Stimulated activated CD4-positive, alpha-beta T cell treated with anti-CD3 and anti-CD28 coated beads, TNF-alpha, amount 100 ng/mL, for 24 hours (primary cell): Measurements from ENCODE around the gene NCF2.
A peak's percentile ranks its signal among the peaks of the same experiment; 100 is the strongest.
"Not testable (repeated sequence)": the region's sequence is repeated elsewhere in the genome, so short reads cannot be mapped to it uniquely, and the experiment has no call there.

ENCODE experiments used
- DNase-seq, 3 experiments: peaks; one replicate each; pipeline ENCODE4 v3.0.0-alpha.2; 2020; ENCODE audit warnings: low read depth in 3 of 3

Gene NCF2, protein sequence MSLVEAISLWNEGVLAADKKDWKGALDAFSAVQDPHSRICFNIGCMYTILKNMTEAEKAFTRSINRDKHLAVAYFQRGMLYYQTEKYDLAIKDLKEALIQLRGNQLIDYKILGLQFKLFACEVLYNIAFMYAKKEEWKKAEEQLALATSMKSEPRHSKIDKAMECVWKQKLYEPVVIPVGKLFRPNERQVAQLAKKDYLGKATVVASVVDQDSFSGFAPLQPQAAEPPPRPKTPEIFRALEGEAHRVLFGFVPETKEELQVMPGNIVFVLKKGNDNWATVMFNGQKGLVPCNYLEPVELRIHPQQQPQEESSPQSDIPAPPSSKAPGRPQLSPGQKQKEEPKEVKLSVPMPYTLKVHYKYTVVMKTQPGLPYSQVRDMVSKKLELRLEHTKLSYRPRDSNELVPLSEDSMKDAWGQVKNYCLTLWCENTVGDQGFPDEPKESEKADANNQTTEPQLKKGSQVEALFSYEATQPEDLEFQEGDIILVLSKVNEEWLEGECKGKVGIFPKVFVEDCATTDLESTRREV

DNA sequence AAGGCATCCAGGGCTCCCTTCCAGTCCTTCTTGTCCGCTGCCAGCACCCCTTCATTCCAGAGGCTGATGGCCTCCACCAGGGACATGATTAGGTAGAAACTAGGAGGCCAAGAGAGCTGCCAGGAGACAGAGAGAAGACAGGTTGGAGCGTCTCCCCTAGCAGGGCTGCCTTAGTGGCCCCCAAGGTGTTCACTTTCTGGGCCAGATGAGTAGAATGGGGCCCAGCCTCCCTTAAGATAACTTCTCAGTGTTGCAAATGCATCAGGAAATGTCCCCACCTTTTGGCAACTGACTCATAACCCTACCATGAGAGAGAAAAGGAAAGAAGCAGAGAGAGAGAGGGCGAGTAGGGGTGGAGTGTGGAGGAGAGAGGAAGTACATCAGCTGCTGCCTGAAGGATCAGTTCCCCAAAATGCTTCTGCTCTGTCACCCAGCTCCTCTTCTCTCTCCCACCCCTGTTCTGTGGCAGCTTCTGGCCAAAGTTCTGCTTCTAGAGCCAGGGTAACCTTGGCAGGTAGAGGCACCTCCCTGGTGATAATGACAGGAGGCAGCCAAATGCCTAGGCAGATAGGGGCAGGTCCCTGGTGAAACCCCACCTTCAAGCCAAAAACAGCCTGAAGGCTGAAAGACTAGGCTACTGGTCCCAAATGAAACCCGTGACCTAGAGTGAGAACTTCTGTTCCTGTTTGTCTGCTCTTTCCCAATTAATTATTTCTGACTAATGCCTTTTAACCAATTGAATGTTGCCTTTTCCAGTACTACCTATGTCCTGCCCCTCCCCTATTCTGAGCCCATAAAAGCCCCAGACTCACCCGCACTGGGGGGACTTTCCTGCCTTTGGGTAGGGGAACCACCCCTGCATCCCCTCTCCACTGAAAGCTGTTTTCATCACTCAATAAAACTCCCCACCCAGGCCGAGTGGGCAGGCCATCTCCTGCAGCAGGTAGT is at the start of gene NCF2:
Gene NCF2 (minus strand): TSS at position 216 of the 948 bp plus-strand sequence. CDS start 130 bp downstream, at position 86.
- DNase-seq, result peak in 1 of 3 experiments; percentile 21

DNA sequence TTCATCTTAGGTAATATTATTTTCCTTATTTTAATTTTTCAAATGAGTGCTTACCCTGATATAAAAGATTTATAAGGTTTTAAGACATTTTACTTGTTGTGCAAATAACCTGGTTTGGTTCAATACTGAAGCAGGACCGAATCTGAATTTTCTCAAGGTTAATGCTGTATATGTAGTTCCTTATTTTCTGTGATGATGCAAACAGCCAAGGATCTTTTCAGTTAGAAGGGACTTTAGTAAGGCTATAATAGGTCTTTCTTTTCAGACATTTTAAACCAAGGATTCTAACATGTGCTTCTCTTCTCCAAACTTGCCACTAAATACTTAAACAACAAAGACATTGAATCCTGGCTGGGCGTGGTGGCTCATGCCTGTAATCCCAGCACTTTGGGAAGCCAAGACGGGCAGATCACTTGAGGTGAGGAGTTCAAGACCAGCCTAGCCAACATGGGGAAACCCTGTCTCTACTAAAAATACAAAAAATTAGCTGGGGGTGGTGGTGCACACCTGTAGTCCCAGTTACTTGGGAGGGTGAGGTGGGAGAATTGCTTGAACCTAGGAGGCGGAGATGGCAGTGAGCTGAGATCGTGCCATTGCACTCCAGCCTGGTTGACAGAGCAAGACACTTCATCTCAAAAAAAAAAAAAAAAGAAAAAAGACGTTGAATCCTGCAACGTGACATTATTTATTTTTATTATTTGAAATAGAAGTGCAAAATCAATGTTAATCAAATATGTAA is 48.6 kb upstream of the NCF2 start:
- no peak for DNase-seq

DNA sequence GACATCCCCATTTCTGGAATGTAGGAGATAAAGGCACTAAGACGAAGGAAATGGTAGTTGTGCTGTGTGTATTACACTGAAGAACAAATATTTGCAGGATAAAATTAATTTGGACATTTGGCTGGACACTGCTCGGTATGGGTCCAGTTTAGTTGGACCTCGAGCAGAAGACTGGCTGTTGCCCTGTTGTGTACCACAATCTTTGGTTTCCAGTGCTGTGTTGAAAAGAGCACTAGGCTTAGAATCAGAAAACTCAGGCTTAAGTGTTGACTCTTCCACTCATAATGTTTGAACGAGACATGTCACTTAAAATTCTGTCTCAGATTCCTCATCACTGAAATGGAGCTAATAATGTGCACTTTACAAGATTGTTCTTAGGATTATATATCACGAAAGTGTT is 46.5 kb upstream of the NCF2 start:
- no peak for DNase-seq

DNA sequence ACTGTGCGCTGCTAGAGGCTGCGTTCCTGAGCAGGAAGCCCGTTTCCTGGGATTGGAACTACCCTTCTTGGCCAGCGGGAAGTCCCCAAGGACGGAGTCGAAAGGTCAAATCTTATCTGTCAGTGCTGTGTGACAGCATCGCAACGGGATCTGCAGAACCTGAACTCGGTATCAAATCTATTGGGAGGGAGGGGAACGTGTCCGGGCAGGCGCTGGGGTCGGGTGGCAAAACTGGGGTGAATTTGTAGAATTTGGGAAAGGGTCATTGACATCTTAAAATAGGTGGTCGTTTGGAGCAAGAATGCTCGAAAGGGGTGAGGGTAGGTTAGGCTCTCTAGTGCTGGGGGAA is 46.0 kb upstream of the NCF2 start:
- no peak for DNase-seq

DNA sequence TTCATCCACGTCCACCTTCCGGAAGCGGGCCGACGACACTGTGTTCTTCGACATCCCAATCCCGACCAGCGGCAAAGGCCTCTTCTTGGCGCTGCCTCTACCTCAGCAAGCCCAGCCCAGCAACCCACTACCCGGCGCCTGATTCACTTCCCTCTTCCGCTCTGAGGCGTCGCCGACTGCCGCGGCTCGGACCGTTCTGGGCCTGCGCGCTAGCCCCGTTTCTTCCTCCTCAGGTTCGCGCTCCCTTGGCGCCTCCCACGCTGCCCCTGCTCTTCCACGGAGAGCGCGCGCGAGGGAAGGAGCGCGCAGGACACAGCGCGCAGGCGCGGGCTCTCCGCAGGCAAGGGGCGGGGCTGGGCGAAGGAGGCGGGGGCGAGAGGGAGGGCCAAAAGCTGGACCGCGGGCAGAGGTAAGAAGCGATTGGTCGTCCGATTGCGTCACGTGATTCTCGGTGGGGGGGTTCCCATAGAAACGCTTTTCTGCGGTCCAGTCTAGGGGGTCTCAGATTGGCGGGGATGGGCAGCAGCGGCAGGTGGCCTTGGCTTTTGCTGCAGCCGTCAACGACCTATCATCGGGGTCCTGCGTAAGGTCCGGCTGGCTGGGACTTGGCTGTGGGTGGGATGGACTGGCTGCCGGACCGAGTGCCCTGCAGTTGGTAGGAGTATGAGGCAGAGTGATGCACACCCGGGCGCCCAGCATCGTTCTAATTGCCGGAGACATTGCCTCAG is 45.5 kb upstream of the NCF2 start, which contains the start of gene ARPC5:
Gene ARPC5 (minus strand): TSS at position 178 of the 728 bp plus-strand sequence. CDS start 124 bp downstream, at position 54.
- DNase-seq, result peak; percentile 93 to 97 (median 94)

DNA sequence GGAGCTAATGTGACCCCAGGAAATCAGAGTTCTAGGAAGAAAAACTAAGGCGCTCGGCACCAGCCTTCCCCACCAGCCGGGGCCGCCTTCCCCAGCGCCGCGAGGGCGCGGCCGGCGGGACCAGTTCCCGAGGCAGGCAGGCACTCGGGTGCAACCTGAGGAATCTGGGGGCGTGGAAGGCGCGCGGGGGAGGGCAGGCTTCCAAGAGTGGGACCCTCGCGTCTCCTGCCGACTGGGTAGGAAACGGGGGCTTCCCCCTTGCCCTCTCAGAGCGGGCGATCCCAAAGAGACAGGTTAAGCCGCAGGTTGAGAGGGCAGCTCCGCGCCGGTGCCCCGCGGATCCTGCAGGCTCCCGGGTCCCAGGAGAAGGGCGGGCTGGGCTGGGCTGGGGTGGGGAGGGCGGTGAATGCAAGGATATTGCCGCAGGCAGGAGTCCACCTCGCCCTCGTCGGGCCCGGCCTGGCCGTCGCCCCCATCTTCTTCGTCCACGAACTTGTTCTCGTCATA is 44.9 kb upstream of the NCF2 start:
- no peak for DNase-seq

DNA sequence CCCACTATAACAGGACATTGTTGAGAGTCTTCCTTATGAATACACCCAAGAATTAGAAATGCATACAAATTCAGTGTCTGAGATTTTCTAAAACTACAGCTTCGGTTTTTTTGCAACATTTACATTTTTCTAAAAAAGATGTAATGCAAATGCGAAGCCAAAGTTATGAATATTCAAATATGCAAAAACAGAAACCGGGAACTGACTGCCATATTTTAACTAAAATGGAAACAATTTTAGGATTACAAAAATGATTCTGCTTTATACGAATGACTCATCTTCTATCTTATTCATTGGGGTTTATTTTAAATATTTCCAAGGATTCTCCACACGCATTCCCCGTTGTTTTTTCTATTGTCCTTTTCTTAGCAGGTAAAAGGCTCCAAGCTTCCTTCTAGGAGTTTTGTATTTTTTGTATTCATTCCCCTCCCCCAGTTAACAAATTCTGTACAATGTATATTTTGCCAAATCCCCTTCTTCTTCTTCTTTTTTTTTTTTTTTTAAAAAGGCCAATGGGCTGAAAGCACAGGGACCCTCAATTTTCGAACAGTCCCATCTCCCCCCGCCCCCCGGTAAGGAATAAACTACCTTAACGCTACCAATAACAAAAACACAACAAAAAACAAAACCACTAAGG is 44.3 kb upstream of the NCF2 start:
- DNase-seq, result no peak

DNA sequence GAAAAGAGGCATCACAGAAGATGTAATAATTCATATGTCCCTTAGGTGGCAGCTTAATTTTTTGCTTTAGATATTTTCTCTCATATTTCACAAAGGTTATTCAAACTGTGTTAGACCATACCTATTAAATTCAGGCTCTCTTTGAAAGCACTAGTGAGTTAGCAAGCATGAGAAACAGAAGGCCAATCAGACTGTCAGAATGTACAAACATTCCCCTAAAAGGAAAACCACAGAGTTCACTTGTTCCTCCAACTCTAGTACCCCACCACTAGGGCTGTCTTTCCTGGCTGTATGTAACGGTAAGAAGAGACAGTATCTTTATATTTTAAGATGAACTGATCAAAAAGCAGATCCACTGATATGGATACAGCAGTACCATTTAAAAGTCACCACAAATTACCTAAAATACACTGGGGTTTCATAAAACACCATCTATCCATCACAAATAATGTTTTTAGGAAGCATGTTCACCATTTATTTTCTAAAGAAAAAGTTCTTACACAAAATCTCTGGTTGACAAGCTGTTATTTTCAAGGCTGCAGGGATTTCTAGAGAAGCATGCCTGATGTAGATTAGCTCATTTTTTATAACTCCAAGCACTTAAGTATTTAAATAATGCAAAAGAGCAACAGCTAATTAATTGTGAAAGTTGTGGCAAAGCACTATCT is 43.6 kb upstream of the NCF2 start:
- DNase-seq, result no peak

DNA sequence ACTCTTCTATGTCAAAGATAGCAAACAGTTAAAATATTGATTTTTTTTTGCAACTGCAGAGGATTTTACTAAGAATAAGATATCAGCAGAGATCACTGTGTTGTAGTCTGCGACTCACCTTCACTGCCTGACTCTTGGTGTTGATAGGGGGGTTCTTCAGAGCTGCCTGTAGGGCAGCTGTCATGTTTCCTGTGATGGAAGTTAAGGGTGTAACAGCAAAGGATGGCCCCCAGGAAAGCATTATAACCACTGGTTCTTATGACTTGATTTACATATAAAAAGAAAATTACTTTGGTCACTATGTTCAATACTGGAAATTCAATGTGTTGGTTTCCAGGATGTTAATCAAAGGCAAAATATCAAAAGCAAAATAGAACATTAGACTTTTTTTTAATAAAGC is 42.7 kb upstream of the NCF2 start:
- no peak for DNase-seq

DNA sequence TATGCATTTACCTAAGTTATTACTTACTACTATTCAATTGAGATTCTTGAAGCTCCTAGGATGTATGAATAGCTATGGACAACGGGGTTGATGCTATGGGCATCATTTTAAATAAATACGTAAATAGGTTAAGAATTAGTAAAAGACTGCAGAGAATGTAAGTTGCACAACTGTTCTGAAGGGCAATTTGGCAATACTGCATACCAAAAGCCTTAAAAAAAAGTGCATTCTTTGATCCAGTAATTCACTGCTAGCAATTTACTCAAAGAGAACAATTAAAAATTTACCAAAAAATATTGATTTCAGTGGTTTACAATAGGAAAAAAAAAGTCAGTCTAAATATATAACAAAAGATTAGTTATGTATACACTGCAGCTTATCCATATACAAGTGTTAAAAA is 41.9 kb upstream of the NCF2 start:
- DNase-seq, result no peak

DNA sequence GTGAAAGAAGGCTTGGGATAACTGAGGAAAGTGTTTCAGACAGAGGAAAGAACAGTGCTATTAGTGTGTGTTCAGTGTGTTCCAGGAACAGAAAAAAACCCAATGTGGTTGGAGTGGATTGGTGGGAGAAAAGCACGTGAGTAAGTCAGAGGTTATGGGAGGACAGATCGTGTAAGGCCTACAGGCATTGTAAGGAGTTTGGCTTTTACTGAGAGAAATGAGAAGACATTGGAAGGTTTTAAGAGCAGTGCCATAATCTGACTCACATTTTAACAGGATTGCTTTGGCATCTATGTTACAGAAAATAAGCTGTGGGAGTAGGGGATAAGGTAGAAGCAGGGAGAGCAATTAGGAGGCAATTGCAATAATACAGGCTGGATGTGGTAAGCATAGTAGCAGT is 40.5 kb upstream of the NCF2 start:
- no peak for DNase-seq

DNA sequence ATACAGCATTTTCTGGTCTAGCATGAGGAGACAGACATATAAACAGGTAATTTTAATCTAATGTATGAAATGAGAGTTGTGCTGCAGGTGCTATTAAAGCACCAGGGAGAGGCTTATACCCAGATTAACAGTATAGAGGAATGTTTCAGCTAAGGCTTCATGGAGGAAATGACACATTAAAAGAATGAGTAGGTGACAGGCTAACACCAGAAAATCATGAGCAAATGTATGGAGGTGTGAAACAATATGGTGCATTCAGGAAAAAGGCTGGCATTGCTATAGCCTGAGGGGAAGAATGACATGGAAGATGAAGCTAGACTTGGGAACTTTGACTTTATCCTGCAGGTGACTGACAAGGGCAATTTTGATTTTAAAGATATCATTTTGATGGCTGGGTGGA is 38.3 kb upstream of the NCF2 start:
- DNase-seq, result no peak

DNA sequence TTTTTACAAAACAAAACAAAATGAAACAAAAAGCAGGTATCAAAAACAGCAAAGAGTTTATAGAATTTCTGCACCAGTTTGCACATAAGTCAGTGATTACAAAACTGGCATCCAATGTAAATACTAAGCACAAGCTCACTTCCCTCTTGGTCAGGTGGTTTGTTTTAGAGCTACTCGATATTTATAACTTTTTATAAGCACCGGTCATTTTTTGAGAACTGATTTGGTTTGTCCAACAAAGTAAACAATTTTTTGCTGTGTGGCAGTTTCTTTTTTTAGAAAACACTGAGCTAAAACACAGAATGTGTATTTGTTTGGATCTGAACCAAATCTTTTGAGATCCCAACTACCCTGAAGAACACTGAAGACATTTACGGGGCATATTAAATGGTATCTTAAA is 36.0 kb upstream of the NCF2 start:
- not testable (repeated sequence) for DNase-seq

DNA sequence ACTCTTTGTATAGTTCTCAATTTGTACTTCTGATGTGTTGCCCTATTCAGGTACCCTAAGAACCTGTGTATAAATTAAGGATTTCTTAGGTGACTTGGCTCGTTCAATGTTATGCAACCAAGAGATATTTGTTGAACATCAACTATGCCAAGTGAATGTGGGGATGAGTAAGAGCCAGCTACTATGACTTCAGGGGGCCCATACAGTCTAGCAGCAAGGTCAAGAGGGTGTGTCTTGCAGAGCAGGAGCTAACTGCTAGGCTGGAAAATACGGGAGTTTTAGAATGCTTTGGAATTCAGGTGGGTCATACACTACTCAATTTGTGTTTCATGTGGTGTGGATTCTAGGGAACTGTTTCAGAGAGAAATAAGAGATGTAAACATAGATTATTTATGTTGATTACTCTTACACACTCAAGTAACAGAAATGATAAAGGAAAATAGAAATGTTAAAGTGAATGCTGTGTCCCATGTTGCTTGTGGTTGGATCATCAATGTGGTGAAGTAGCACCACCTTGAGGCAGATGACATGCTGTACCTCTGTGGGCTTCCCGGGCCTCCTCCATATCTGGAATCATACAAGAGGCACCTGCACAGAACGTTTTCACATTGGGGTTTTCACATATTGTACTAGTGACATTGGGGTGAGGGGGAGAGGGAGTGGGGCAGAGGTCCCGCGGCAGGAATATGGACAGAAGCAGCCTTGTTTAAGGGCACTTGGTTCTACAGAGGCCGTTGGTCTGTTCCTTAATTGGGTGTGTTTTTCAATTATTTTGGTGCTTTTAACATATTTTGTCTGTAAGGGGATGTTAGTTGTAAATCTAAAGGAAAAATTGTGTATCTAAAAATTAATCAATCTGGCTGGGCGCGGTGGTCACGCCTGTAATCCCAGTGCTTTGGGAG is 32.9 kb upstream of the NCF2 start:
- DNase-seq, result peak in 2 of 3 experiments; percentile 6 to 27

DNA sequence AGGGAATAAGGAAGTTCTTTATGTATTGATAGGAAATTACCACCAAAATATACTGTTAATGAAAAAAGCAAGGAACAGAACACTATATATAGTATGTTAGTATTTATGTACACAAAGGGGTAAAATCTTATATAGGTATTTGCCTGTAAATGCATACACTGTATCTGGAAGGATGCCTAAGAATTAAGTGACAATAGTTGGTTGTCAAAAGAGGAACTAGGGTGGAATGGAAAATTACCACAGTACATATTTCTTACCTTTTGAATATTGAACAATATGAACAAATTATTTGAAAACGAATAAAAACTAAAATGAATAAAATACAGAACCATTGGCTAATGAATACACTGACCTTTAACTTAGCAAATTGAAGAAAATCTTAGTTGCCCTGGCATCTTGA is 31.8 kb upstream of the NCF2 start:
- no peak for DNase-seq

DNA sequence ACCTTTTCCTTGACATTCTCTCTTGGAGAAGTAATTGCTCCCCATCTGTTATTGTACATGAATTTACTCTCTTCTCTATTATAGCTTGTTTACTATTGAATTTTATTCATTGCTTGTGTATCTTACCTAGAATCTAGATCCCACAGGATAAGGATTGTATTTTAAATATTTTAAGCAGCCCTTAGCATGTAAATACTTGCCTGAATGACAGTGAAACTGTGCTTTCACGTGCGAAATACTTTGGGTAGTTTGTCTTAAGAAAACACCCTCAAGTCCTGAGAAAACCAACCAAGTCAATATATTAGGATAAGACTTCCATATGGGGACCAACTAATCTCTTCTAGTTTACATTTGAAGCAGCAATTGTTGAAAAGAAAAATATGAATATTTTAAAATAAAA is 30.1 kb upstream of the NCF2 start:
- DNase-seq, result no peak

DNA sequence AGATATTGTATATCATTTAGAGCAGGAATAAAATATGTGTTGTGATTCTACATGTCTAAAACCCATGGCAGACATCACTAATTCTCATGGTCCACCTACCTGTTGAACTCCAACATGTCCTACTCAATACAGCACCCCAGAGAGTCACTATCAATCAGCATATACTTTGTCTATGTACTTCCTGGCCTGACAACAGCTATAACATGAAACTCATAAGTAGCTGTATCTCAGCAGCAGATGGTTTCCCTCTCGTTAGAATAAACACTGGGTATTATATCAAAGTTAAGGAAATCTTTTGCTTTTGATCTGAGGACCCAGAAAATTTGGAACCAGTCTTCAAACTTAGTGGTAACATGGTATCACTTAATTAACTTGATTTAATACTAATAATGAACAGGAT is 29.5 kb upstream of the NCF2 start:
- DNase-seq, result no peak

DNA sequence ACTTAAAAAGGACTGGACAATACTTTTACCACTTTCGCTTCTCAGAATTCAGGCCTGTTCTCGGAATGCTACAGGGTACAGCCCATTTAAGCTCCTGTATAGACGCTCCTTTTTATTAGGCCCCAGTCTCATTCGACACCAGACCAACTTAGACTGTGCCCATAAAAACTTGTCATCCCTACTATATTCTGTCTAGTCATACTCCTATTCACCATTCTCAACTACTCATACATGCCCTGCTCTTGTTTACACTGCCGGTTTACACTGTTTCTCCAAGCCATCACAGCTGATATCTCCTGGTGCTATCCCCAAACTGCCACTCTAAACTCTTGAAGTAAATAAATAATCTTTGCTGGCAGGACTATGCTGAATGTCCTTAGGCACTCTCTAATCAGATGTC is 27.9 kb upstream of the NCF2 start:
- DNase-seq, result not testable (repeated sequence)

DNA sequence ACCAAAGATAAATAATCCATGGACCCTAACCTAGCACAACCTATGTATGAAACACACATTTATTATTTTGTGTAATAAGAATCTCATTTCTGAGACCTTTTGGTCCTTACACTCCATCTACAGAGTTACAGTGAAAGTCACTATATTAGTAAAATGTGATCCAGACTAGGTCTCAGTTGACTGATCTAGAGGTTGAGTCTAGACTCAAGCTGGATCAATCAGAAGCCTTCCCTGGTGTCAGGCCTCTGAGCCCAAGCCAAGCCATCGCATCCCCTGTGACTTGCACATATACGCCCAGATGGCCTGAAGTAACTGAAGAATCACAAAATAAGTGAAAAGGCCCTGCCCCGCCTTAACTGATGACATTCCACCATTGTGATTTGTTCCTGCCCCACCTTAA is 22.7 kb upstream of the NCF2 start:
- DNase-seq, result not testable (repeated sequence)
